GM12872 (cell line): ENCODE data around the gene TDO2.

Source experiments
- TF ChIP-seq, protein P1 (sequence below): IDR thresholded peaks from 3 replicates; pipeline ENCODE4 v1.5.1; 2011; ENCODE audit warnings: low read depth, mild to moderate bottlenecking, low read length, moderate library complexity; ENCODE audit not compliant: insufficient read depth

The TDO2 gene

DNA sequence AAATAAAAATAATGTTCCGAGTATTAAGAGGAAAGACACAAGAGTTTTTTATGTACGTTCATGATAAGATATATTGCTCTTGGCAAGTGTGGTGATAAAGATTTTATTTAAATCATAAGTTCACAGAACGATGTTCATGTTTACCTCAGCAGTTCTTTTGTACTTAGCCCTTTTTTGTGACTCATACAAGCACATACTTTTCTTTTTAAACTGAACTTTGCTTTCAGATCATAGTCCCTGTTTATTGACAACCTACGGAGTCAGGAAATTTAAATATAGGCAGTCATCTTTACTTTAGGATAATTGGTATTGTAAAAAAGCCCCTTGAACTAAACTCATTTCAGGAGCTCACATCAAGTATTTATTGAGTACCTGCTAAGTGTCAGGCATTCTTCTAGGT, 51.4 kb downstream of the TDO2 start:
- TF ChIP-seq, protein P1, sequence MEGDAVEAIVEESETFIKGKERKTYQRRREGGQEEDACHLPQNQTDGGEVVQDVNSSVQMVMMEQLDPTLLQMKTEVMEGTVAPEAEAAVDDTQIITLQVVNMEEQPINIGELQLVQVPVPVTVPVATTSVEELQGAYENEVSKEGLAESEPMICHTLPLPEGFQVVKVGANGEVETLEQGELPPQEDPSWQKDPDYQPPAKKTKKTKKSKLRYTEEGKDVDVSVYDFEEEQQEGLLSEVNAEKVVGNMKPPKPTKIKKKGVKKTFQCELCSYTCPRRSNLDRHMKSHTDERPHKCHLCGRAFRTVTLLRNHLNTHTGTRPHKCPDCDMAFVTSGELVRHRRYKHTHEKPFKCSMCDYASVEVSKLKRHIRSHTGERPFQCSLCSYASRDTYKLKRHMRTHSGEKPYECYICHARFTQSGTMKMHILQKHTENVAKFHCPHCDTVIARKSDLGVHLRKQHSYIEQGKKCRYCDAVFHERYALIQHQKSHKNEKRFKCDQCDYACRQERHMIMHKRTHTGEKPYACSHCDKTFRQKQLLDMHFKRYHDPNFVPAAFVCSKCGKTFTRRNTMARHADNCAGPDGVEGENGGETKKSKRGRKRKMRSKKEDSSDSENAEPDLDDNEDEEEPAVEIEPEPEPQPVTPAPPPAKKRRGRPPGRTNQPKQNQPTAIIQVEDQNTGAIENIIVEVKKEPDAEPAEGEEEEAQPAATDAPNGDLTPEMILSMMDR: no peak

DNA sequence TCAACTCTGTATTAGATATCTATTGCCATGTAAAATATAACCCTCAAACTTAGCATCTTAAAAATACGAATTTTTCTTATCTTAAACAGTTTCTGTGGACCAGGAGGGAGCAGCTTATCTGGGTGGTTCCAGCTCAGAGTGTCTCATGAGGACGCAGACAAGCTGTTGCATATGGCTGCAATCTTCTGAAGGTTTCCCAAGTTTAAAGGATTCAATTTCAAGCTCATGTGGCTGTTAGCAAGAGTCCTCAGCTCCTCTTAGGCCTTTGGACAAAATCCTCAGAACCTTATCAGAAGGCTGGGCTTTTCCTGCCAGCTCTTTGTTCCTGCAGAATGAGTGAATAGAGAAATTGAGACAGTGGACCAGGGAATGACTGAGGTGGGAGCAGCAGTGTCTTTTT, 53.0 kb downstream of the TDO2 start:
- TF ChIP-seq, protein P1: no peak

DNA sequence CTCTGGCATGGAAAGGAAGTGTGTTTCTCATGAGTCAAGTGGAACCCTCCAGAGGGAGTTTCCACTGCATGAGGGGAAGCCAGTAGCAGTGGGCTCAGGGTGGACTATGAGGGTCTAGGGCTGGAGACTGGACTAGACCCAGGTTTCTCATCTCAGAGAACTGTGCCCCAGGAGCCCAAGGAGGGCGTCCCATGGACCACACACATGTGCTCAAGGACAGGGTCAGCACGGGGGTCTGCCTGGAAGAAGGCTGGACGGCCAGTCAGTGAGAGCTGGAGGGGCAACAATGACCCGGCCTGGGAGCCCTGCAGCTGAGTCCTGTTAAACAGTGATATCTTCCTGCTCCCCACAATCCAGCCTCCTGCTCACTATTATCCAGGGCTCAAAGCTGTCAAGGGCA, 55.9 kb downstream of the TDO2 start:
- TF ChIP-seq, protein P1: no peak

DNA sequence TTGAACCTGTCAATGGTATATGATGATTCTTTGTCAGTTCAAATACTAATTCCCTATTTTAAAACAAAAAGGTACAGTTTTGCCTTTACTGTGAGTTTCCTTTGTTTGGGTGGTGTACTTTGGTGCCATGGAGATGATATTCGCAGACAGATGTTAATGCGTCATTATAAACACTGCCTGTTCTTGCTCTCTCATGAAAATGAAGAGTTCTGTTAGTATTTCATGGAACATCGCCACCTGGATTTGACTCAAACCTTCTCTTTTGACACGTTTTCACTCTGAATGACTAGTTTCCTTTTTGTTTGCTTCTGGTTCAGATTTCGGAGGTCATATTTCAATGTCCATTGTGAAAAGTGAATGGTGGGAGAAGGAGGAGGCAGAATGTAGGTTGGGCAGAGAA, 57.0 kb downstream of the TDO2 start:
- TF ChIP-seq, protein P1: no peak

DNA sequence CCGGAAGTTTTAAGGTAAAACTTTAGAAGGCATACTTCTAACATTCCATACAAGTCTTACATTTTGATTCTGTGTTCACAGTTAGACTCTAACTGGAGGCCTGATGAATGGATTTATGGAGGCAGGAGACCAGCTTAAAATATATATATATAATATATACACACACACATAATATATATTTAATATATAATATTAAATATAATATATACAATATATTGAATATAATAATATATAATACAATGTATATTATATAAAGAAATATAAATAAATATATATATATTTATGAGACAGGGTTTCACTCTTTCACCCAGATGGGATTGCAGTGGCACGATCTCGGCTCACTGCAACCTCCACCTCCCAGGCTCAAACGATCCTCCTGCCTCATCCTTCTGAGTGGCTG, 58.1 kb downstream of the TDO2 start:
- TF ChIP-seq, protein P1: no peak

DNA sequence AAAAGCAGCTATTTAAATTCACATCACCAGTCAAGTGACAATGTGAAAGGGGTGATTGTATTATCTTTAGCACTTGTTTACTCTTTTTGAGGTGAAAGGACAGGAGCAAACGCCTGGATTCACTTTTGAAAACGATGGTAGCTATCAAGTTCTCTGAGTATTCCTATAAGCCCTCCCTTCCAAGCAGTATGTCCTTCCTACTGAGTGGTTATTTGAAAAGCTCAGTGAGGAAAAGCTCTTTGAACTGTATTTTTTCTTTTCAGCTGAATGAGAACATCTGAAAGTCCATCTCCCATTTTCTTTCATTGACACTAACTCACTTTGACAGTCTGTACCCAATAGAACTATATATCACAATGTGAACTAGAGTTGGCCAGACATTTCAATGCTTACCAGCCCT, 59.3 kb downstream of the TDO2 start:
- TF ChIP-seq, protein P1: no peak

DNA sequence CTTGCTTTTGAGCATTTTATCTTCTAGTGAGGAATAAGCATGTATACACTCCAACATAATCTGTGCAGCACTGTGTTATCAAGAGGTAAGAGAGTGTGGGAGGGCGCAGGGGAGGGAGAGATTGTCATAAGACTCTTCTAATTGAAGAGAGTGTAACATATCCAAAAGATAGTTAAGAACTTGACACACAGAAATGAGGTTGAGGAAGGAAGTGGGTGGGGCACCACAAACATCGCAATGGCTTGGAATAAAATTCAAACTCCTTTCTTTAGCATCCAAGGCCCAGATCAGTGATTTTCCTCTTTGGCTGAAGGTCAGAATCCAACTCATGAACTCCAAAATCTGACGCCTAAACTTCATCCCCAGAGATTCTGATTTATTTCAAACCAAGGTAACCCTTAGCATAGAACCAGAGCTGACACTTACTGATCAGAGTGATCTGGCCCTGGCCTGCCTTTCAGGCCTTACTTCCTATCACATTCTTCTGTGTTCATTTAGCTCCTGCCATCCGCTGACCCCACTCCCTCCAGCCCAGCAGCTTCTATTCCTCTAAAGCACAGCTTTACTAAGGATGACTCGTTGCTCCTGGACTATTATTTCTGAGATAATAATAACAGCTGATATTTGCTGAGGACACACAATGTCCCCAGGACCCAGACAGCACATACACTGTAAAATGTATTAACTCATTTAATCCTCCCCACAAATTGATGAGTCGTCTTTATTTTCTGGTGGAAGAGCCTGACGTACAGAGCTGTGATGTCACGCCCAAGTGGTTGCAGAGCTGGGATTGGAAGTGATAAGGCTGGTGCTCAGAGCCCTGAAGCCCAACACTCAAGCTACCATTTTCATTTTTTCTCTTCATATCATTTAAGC, 60.8 kb downstream of the TDO2 start:
- TF ChIP-seq, protein P1: no peak
